Myocyte (in vitro differentiated cells): ENCODE data around the gene SLC22A5. TPM values are rescaled to one million over a fixed set of nuclear protein-coding genes. Genes with fewer than 3 reads are reported as not detected.

ENCODE experiments used
- DNase-seq: peaks from one replicate; pipeline ENCODE4 v3.0.0-alpha.2; 2012; ENCODE audit warnings: low read depth
- microRNA-seq: library from miRNA; unstranded; fragments of <30 nt; microRNA quantifications from one replicate; pipeline ENCODE4, GENCODE V29; 2016
- total RNA-seq: library from RNA; depleted of rRNA; stranded (reverse); fragments of >200 nt; gene quantifications from 2 replicates; pipeline ENCODE4 v1.2.3, GENCODE V29; 2014

The SLC22A5 gene
- total RNA-seq, 1 donor from 2014 or later: 4.8 TPM

DNA sequence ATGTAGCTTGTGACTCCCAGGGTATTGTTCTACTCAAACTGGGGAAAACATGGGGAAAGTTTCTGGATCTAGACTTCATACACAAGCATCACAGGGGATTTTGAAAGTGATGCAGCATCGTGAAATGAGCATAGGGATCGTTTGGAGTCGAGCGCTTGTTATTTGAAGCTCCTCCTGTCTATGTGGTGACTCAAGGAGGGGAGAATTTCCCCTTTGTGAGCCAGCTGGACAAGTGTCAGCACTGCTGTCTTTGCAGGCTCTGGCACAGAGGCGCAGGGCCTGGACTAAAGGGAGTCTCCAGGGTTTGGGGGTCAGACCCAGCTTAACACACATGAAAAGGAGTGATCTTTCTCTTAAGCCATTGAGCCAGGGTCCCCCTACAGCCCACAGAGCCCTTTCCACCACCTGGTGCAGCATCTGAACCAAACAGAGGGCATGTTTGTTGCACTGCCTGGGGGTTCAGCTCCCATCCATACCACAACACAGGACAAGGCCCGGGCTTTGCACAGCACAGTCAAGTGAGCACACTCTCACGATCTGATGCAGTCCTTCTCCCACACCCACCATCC, 70.1 kb downstream of the SLC22A5 start:
- peak; percentile 87 for DNase-seq

GRCh38 chr5:132444061-132444460, 74.6 kb downstream of the SLC22A5 start:
- no peak for DNase-seq

Small RNA genes within 50 kb of the gene (microRNA-seq; reads per million reads assigned to microRNA genes)
- not detected for gene MIR3936

Other genes with a start within 250 kb of the SLC22A5 start
- gene P4HA2, start 141.9 kb upstream of the SLC22A5 start, total RNA-seq: 304 and 381 TPM in 2 replicates
- 220 and 230 TPM in 2 replicates for gene PDLIM4, start 112.0 kb upstream of the SLC22A5 start, total RNA-seq
- gene SLC22A4, start 75.3 kb upstream of the SLC22A5 start, total RNA-seq: 2.3 and 2.5 TPM in 2 replicates
- 9.8 and 11.7 TPM in 2 replicates for gene IRF1, start 121.1 kb downstream of the SLC22A5 start, total RNA-seq
- not detected in 2 replicates for gene IL5, start 173.8 kb downstream of the SLC22A5 start, total RNA-seq
- 21.0 and 25.9 TPM in 2 replicates for gene RAD50, start 187.3 kb downstream of the SLC22A5 start, total RNA-seq